ENCODE results near the gene MESD.

GRCh38 chr15:80921736-80922410 lies 67.7 kb downstream of the MESD start:
- no peak for TF ChIP-seq CTCF (IDR thresholded peaks at IDR 0.05)
- no peak for TF ChIP-seq POLR2A (IDR thresholded peaks at IDR 0.05)
